KOPT-K1 (cell line): Measurements from ENCODE around the gene COL4A2.

Experiments
- H3K27ac ChIP-seq: fragments of 200-600 bp; sonication (generic); 2 replicates; pipeline ENCODE4 v1.5.1; 2016; ENCODE audit warnings: antibody characterized with exemption, mild to moderate bottlenecking, low read depth, low read length; ENCODE audit not compliant: poor library complexity, severe bottlenecking
- H3K36me3 ChIP-seq: fragments of 200-600 bp; sonication (generic); 2 replicates; pipeline ENCODE4 v1.5.1; 2017; ENCODE audit warnings: antibody characterized with exemption, mild to moderate bottlenecking, low read length, moderate library complexity; ENCODE audit not compliant: insufficient read depth
- H3K9me3 ChIP-seq: fragments of 200-600 bp; sonication (generic); 2 replicates; pipeline ENCODE4 v1.5.1; 2017; ENCODE audit warnings: antibody characterized with exemption, low read length, mild to moderate bottlenecking; ENCODE audit not compliant: insufficient read depth, poor library complexity, severe bottlenecking

The COL4A2 gene

DNA sequence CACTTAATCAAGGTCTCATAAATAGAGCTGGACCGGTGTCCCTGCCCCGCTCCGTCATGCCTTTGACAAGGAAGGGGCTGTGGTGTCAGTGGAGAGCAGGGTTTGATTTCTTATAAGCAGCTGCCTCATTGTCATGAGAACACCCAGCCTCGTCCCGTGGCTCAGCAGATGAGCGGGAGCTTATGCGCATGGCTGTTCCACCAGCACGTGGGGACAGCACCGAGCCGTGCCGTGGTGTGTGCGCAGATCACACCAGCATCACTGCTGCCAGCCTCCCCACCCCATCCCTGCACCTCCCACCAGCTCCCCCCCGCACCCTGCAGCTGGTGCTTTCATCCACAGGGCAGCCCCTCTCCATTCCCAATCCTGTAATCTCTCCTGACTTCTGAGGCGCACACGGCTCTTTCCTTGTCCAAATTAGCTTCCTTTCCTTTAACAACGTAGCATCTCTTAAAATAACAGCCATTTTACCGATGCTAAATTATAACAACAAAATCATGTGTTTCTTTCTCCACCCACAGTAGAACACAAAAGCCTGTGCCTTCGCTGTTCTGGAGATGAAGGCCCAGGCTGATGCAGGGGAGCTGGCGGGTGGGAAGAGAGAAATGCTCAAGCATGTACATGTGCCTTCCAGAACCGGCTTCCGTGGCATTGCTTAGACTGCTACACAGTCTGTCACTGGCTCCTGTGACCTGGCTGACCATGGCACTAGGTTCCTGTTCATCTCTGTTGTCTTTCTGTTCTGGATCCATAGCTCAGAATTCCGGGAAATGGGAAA is 157.7 kb downstream of the COL4A2 start:
- H3K27ac ChIP-seq: no peak overlapping the region
- no peaks in the 10 kb centered on the region for H3K36me3 ChIP-seq
- H3K9me3 ChIP-seq: no peaks in the 10 kb centered on the region

DNA sequence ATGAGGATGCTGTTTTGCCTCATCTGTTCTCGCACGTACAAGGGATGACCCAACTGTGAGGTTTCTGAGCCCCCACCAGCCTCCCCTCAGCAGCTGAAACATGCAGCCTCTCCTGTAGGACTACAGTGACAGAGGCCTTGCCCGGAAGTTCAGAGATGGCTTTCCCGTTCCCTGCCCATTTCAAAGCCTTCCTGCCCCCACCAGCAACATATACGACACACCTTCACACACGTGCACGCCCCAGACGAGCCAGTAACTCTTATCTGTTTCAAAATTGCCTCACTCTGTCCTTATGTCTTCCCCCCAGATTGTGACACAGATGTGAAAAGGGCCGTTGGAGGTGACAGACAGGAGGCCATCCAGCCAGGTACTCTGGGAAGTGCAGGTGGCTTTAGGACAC is 158.6 kb downstream of the COL4A2 start:
- no peaks in the 10 kb centered on the region for H3K36me3 ChIP-seq
- H3K27ac ChIP-seq: no peak overlapping the region
- H3K9me3 ChIP-seq: no peaks in the 10 kb centered on the region

DNA sequence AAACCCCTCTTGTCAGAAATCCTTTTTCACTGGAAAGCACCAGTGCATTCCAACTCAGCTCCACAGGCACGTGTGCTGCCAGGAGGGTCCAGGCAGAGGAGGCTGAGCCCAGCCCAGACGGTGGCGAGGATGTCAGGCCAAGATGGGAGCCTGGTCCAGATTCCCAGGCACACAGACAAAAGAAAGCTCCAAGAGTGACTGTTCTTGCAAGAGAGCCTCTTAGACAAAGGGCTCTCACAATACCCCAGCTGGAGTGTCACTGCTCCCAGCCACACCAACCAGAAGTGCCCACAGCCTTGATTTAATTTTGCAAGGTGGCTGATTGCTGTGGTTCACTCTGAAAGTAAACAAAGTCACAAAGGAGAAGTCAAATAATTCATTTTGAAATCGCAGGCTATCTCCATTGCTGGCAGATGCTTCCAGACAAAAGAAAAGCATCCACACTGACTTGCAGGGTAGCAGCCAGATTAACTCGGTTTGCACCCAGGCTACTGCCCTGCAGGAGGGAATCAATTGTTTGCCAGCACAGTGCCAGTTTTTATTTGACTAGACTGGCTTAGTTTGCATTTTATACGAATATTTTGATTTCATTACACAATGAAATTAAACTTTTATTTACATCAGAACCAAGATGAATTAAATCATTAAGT is 159.3 kb downstream of the COL4A2 start:
- H3K27ac ChIP-seq: no peak overlapping the region
- no peaks in the 10 kb centered on the region for H3K9me3 ChIP-seq
- no peaks in the 10 kb centered on the region for H3K36me3 ChIP-seq

DNA sequence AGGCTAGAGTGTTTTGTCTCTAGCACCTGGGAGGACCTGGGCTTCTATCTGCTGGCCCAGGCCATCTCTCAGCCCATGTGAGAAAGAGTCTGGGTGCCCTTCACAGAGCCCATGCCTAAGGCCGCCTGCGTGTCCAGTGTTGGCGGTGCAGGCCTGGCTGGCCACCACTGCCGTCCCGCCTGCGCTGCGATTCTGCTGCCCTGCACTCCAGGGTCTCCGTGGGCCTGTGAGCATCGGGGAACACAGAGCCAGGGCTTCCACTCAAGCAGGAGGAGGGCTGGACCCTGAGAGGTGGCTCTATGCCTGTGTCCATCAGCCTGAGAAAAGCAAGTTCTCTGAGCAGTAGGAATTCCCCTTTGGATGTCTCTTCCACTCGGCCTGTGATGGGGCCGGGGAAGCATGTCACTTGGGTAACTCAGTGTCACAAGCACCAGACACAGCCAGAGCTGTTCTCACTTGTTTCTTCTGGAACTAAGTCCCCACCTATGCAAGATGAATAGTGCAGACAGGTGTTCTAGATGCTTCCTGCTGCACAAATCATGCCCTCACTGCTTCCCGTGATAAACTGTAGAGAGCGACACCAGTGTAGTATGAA is 160.5 kb downstream of the COL4A2 start:
- Histone ChIP-seq H3K9me3 (no peaks in the 10 kb centered on the region), H3K27ac (no peak overlapping the region), H3K36me3 (no peaks in the 10 kb centered on the region)

DNA sequence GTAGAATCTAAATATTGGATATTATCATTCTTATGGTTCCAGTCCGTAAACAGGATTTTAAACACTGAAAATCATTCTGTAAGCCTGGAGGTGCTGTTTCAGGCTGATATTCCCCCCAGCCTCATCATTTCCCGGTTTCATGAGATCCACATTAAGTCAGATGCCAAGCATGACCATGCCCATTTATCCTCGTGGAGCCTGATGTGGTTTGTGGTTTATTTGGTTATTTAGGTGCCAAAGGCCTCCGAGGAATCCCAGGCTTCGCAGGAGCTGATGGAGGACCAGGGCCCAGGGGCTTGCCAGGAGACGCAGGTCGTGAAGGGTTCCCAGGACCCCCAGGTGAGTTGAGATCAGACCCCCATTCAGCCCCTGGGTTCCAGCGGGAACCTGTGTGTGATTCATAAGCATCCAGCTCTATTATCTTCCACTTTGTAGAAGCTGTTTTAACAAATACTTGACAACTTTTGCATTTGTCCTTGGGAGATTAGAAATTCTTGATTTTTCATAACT is 162.0 kb downstream of the COL4A2 start:
- no peak overlapping the region for H3K27ac ChIP-seq
- no peaks in the 10 kb centered on the region for H3K36me3 ChIP-seq

DNA sequence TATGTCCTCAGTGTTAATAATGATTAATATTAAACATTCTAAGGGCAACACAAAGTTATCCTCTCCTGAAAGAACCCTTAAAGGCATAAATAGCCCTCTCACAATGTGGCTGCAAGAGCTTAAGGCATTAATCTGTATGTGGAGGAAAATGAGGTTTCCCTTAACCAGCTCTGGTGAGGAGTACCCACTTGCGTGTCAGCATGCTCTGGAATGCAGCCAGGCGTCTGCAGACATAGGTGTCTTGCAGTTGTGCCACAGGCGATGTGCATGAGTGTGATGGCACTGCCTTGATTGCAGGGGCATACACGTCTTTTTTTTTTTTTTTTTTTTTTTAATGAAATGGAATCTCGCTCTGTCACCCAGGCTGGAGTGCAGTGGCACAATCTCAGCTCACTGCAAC is 162.5 kb downstream of the COL4A2 start:
- Histone ChIP-seq H3K27ac (no peak overlapping the region), H3K9me3 (no peaks in the 10 kb centered on the region), H3K36me3 (no peaks in the 10 kb centered on the region)

More for the DNA sequence above, 162.0 kb downstream of the COL4A2 start:
- H3K9me3 ChIP-seq: no peaks in the 10 kb centered on the region

DNA sequence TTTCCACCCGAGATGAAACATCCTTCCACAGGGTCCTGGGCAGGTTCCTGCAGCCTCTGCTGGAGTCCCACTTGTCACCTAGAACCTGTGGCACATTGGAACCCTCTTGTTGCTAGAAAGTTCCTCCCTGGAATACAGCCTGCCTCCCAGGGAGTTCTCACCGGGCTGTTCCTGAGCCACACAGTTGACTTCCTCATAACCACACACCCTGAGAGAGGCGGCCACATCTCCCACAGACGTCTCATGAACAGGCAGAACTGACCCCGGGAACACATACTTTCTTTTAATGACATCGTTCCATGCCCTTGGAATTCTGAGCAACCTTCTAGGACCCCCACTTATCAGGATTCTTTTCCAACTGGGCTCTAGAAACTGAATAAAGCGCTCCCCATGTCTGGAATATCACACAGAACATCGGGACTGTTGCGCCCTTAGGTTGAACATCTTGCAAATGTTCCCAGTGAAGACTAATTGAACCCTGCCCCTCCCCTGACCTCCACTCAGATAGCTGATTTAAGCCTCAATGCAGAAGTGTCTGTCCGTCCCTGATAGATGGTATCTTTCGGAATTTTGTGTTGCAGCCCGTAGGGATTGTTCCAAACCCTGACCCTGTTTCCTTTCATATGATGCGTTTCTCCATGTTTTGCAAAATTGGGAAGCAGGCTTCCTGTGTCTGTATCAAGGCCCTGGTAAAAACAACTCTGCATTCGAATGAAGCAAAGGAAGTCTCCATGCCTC is 163.4 kb downstream of the COL4A2 start:
- Histone ChIP-seq H3K27ac (no peak overlapping the region), H3K36me3 (no peaks in the 10 kb centered on the region), H3K9me3 (no peaks in the 10 kb centered on the region)

DNA sequence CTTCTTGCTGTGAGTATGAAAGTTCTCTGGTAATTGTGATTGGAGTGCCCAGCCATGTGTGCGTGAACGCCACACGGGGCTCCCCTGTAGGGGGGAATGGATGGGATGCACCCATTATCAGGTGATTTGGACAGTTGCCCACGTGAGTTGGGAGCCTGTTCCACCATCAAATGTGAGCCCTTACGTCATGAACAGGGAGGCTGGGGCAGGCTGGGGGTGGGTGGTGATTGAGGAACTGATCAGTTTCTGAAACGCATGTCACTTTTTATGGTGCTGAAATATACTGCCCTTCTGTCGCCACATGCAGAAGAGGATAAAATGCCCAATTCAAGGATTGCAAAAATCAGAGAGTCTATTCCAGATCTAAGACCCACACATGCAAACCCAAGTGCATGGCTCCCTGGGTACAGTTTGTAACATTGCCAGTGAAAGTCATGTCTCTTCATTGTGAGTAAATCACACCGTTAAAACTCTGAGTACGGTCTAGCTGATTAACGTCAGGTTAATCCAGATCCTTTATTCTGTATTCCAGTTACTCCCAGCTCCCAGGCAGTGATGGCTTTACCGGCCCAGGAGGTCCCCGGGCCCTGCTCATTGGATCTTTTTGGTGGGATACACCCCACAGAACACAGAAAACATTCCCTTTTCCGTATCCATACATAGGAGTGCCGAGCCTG is 164.2 kb downstream of the COL4A2 start:
- no peak overlapping the region for H3K27ac ChIP-seq
- H3K36me3 ChIP-seq: no peaks in the 10 kb centered on the region
- no peaks in the 10 kb centered on the region for H3K9me3 ChIP-seq

DNA sequence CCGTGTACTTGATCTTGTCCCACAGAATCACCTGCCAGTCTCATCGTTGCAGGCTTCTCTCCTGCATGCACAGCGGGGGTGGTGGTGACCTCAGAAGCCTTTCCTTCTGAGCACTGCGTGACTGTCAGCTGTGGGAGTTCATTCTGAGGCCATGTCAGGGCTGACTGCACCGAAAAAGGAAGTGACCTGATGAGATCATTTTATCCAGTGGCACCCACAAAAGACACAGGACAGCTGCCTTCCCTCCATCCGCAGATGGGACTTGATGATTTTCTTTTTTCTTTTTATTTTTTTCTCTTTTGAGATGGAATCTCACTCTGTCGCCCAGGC is 164.7 kb downstream of the COL4A2 start:
- Histone ChIP-seq H3K9me3 (no peaks in the 10 kb centered on the region), H3K36me3 (no peaks in the 10 kb centered on the region), H3K27ac (no peak overlapping the region)

DNA sequence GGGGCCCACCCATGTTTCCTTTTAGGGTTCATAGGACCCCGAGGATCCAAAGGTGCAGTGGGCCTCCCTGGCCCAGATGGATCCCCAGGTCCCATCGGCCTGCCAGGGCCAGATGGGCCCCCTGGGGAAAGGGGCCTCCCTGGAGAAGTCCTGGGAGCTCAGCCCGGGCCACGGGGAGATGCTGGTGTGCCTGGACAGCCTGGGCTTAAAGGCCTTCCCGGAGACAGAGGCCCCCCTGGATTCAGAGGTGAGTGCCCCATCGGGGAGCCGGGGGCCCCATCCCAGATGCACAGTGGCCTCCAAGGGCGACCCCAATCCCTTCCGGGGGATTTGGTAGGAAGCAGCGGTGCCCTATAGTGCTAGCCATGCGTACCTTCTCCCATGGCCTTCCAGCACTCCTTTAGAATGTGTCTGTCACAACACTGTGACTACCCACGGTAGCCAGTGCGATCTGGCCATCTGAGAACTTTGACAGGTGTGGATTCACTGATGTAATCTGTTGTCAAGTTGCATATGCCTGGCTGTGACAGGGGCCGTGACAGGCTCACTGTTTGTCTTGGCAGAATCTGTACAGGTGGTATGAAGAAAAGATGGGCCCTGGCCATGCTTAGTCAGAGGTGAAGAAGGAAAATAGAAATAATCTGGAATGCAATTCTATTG is 165.9 kb downstream of the COL4A2 start:
- H3K9me3 ChIP-seq: no peaks in the 10 kb centered on the region
- no peak overlapping the region for H3K27ac ChIP-seq
- no peaks in the 10 kb centered on the region for H3K36me3 ChIP-seq

DNA sequence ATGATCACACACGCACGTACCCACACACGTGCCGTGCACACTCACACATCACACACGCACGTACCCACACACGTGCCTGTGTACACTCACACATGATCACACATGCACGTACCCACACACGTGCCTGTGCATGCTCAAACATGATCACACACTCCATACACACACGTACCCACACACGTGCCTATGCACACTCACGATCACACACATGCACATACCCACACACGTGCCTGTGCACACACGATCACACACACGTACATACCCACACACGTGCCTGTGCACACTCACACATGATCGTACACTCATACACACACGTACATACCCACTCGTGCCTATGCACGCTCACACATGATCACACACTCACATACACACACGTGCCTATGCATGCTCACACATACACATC is 167.6 kb downstream of the COL4A2 start:
- Histone ChIP-seq H3K27ac (no peak overlapping the region), H3K36me3 (no peaks in the 10 kb centered on the region), H3K9me3 (no peaks in the 10 kb centered on the region)

DNA sequence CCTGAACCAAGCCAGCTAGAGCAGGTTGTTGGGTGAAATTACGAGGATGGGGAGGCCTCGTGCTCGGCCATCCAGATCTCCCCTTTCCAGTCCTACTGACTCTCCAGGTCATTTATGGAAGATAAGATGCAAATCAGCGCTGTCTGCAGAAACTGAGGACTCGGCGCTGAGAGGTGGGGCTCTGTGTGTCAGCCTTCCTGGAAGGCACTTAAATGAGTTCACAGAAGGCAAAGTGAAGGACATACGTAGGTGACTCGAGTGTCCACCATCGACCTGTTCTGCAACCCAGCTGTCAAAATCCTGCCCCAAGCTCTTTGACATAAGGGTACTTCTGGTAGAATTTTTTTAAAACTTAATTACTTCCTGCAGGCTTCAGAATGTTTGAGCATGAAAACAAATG is 168.0 kb downstream of the COL4A2 start:
- no peaks in the 10 kb centered on the region for H3K9me3 ChIP-seq
- H3K27ac ChIP-seq: no peak overlapping the region
- no peaks in the 10 kb centered on the region for H3K36me3 ChIP-seq

DNA sequence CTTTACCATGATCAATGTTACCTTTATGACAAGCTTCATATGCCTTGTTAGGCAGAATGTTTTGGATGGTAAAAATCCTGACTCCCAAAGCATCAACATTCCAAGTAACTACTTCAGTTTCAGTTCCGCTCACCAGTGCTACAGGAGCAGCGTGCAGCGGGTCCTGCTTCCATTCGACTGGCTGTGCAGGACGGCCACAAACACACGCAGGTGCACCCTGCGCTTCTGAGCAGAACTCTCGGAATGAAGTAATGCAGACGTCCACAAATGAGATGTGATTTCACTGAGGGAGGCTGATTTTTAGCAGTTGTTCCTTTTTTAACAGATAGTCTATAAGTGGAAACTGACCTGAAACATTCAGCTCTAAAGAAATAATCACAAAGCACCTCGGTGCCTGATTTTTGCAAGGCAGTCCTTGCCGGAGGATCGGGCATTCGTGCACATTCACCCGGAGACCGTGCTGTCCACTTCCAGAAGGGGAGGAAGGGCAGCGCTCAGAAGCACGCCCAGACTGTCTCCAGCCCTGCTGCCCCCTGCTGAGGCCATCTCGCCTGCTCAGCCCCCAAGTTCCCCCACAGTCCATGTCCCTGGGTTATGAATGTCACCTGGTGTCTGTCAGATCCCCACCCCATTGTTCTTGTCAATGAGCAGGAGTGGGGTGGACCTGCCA is 168.6 kb downstream of the COL4A2 start:
- Histone ChIP-seq H3K36me3 (no peaks in the 10 kb centered on the region), H3K27ac (no peak overlapping the region), H3K9me3 (no peaks in the 10 kb centered on the region)

DNA sequence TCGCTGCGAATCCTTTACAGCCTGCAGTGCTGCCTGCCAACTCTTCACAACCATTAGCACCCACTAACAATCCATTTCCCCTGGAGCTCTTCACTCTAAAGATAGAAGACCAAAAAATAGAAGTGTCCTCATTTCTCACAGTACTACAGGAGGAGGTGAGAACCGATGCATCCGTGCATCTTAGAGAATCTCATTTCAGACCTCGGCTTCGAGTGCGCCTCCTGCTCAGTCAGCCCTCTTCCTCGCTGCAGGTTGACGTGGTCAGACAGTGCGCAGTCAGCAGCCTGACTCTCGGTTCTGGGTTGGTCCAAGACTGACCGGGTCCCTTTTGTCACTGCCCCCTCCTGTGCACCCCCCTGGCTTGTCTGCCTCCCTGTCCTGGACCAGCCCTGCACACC is 169.1 kb downstream of the COL4A2 start:
- no peaks in the 10 kb centered on the region for H3K9me3 ChIP-seq
- no peaks in the 10 kb centered on the region for H3K36me3 ChIP-seq
- H3K27ac ChIP-seq: no peak overlapping the region
